ENCODE results near the gene COG2. TPM values are rescaled to one million over a fixed set of nuclear protein-coding genes. Genes with fewer than 3 reads are reported as not detected.
"Not testable (repeated sequence)": the region's sequence is repeated elsewhere in the genome, so short reads cannot be mapped to it uniquely, and the experiment has no call there.

The COG2 gene
- total RNA-seq: 11.3 and 14.1 TPM in 2 replicates

- peak; percentile 96 to 97 for DNase-seq (ENCODE audit: low read depth in 2 of 2)
Measured at GRCh38 chr1:230642263-230642959, at the start of gene COG2. TSS of gene COG2 (plus strand) at chr1:230642481. CDS start at chr1:230642607, 126 bp downstream.

DNA sequence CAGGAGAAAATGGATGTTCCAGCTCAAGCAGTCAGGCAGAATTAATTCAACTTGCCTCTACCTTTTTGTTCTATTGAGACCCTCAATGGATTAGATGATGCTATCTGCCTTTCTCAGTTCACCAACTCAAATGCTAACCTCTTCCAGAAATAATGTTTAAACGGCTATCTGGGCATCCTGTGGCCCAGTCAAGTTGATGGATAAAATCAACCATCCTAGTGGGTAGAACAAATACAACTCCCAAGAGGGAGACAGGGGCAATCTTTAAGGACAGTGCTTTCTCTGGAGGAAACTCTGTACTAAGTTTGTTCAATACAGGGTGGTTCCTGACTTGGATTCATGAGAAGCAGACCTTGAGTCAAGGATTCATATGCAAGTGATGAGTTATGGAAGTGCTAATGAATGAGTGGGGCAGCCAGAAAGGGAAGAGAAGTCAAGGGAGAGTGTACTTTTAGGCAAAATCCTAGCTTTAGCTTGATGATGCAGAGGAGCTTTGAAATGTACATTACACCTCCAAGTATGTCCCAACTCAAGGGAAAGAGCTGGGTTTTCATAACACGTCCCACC, 49.4 kb upstream of the COG2 start:
- no peak for DNase-seq (ENCODE audit: low read depth in 2 of 2)

GRCh38 chr1:230594214-230594773, 48.0 kb upstream of the COG2 start:
- no peak for DNase-seq (ENCODE audit: low read depth in 2 of 2)

DNA sequence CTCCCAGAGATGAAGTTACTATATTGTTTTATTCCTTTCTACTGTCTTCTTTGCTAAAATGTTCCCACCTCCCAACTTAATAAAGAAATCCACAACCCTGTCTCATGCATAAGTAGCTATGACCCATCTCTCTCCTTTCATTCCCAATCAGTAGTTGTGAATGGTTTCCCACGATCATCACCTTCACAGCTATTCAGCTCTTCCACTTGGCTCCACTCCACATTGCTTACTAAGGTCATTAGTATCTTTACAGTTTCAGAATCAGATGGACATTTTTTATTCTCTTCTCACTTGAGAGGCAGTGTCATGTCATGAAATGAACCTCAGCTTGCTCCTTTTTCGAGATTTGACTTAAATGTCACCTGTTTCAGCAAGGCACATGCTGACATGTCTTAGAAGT, 47.1 kb upstream of the COG2 start:
- DNase-seq (ENCODE audit: low read depth in 2 of 2): no peak

- no peak for DNase-seq (ENCODE audit: low read depth in 2 of 2)
Measured at GRCh38 chr1:230596306-230596705, 46.0 kb upstream of the COG2 start.

GRCh38 chr1:230598745-230599144, 43.5 kb upstream of the COG2 start:
- DNase-seq (ENCODE audit: low read depth in 2 of 2): no peak

- no peak for DNase-seq (ENCODE audit: low read depth in 2 of 2)
Measured at GRCh38 chr1:230599926-230600656, 42.2 kb upstream of the COG2 start.

DNA sequence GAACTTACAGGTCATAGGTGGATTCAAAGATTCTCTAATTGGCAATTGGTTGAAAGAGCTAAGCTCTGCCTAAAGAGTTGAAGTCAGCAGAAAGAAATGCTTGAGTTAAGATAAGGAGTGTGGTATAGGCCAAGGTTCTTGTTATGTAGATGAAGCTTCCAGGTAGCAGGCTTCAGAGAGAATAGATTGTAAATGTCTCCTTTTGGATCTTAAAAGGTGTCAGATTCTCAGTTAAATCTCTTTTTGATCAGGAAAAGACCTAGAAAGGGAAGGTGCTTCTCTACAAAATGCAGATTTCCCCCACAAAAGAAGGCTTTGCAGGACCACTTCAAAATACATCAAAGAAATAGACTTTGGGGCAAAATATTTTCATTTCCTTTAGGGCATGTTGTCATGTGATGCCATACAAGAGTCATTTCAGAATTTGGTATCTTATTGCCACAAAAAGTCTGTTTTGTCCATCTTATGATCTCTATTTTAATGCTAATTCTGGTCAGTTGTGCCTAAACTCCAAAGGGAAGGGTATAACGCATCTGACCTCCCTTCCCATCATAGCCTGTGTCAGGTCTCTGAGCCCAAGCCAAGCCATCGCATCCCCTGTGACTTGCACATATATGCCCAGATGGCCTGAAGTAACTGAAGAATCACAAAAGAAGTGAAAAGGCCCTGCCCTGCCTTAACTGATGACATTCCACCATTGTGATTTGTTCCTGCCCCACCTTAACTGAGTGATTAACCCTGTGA, 41.5 kb upstream of the COG2 start:
- DNase-seq (ENCODE audit: low read depth in 2 of 2): not testable (repeated sequence)

GRCh38 chr1:230609208-230609607, 33.1 kb upstream of the COG2 start:
- no peak for DNase-seq (ENCODE audit: low read depth in 2 of 2)

GRCh38 chr1:230610589-230610988, 31.7 kb upstream of the COG2 start:
- DNase-seq (ENCODE audit: low read depth in 2 of 2): no peak

- DNase-seq (ENCODE audit: low read depth in 2 of 2): no peak
Measured at GRCh38 chr1:230611128-230611877, 31.0 kb upstream of the COG2 start.

DNA sequence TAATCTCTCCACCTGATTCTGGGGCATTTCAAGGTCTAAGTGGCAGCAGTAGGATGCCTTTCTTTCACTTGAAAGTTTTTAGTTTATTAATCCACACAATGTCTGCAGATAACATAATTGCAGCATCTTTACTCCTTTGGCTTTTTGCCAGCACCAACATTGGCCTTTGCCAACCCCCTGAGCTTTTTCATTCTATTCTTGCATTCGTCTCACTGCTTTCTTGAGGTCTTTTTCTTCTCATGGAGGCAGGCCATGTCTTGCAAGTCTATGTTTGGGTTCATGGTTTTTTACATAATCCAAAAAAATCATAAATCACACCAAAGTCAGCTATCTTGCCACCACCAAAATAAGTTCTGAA, 30.4 kb upstream of the COG2 start:
- DNase-seq (ENCODE audit: low read depth in 2 of 2): no peak

DNA sequence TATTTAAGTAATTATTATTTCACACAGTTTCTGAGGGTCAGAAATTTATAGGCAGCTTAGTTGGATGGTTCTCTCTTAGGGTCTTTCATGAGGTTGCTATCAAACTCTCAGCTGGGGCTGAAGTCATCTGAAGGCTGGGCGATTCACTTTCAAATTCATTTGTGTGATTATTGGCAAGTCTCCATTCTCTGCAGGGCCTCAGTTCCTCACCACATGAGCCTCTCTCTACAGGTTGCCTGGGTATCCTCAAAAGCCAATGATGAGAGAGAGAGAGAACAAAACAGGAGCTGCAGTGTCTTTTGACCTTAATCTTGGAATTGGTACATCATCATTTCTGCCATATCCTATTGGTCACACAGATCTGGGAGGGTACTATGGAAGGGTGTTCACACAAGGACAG, 29.6 kb upstream of the COG2 start:
- no peak for DNase-seq (ENCODE audit: low read depth in 2 of 2)

GRCh38 chr1:230614121-230614520, 28.2 kb upstream of the COG2 start:
- DNase-seq (ENCODE audit: low read depth in 2 of 2): no peak

- no peak for DNase-seq (ENCODE audit: low read depth in 2 of 2)
Measured at GRCh38 chr1:230618537-230618936, 23.7 kb upstream of the COG2 start.

DNA sequence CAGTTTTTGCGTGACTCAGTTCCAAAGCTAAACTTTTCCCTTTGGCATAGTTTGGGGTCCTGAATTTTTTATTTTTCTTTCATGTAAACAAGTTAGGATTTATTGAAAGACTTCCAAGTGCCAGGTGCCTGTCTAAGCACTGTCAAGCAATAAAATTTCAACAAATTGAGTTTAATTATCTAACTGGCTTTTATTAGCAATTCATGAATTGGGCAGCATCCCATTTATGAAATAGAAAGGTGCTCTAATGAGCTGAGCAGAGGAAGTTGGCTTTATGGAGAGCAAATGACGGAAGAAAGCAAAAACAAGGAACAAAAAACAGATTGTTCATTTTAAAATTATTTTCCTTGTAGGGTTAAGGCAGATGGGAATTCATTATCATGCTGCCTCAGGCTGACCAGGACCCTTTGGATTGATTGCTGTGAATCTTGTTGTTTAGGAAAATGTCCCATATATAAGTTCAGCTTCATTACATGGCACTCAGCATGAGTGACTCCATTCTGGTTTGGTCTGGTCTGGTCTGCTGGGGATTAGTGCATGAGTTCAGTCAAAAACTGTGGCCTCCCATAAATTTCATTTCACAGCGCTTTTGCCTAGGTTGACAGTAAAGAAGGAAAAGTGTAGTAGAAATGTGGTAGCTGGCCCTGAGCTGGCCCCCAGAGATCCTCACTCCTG, 21.5 kb upstream of the COG2 start:
- DNase-seq (ENCODE audit: low read depth in 2 of 2): no peak

- DNase-seq (ENCODE audit: low read depth in 2 of 2): no peak
Measured at GRCh38 chr1:230621324-230622030, 20.8 kb upstream of the COG2 start.

GRCh38 chr1:230622151-230622550, 20.1 kb upstream of the COG2 start:
- no peak for DNase-seq (ENCODE audit: low read depth in 2 of 2)

DNA sequence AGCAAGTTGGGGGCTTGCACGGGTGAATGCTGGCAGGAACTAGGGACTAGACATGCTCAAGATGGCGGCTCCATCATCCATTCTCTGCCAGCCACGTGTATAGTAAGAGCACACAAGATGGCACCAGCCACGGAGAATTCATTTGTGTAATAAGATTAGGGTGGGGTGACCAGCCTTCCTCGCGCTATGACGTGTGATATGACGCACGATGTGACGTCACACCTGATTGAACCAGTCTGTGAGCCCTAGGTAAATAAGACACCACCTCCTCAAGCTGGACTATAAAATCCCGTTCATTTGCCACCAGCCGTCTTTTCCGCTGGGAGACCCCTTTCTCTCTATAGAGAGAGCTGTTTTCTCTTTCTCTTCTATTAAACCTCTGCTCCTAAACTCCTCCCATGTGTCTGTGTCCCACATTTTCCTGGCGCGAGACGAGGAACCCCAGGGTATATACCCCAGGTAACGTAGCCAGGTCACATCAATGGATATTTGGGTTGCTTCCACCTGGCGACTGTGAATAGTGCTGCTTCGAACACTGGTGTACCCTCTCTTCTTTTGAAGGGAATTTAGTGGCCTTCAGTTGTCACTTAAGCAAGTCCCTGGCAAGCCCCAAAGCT, 18.1 kb upstream of the COG2 start:
- no peak for DNase-seq (ENCODE audit: low read depth in 2 of 2)
